HepG2 (cell line): Measurements from ENCODE around the gene CDC42EP3. TPM values are rescaled to one million over a fixed set of nuclear protein-coding genes. Genes with fewer than 3 reads are reported as not detected.

Experiments
- ATAC-seq: fragments of 200-7000 bp; cut with Tn5 transposase; 3 replicates; pipeline ENCODE4 v1.9.1; 2020; ENCODE audit warnings: mild to moderate bottlenecking, moderate library complexity
- BruUV-seq: library from RNA; stranded (reverse); fragments of 400-500 nt; replicated peaks from 2 replicates; lab custom pipeline; 2021; lab: Mats Ljungman, UMichigan
- CTCF ChIA-PET: fragments of 300-600 bp; formaldehyde crosslinking; extraction: SDS; loops from one replicate; lab custom pipeline; 2021; ENCODE audit warnings: low total read pairs, inconsistent platforms, low intra/inter-chr PET ratio; lab: Yijun Ruan, JAX
- POLR2A ChIA-PET: fragments of 350-600 bp; sonication (Branson Sonifier 250); formaldehyde crosslinking; loops from one replicate; lab custom pipeline; 2020; ENCODE audit warnings: antibody characterized with exemption, inconsistent platforms; lab: Yijun Ruan, JAX
- DNase-seq: peaks from one replicate; pipeline ENCODE4 v3.0.0-alpha.2; 2015; ENCODE audit warnings: low spot score
- FAIRE-seq: peaks from 3 replicates; lab custom pipeline; 2011; peaks lifted over from hg19 to GRCh38; lab: Jason Lieb, UNC
- H2AFZ ChIP-seq: one replicate; pipeline ENCODE4 v1.6.1; 2011; ENCODE audit warnings: low read length, inconsistent platforms
- H3K27ac ChIP-seq: fragments of 300-600 bp; 3 replicates; pipeline ENCODE4 v1.8.0; 2011; ENCODE audit warnings: mixed run types, mild to moderate bottlenecking, mixed read lengths, low read length, inconsistent platforms; ENCODE audit not compliant: insufficient read depth; ENCODE audit errors: extremely low read length
- H3K27me3 ChIP-seq, 2 experiments: fragments of 200-600 bp in 1 of 2; 2 replicates in 1 of 2; 3 replicates in 1 of 2; pipeline versions ENCODE4 v1.6.0 to v1.8.0; 2011; ENCODE audit warnings: low read length in 2 of 2, mild to moderate bottlenecking in 2 of 2, moderate library complexity in 2 of 2, inconsistent platforms in 1 of 2; ENCODE audit not compliant: insufficient read depth in 2 of 2, control insufficient read depth in 1 of 2
- H3K36me3 ChIP-seq, 2 experiments: fragments of 200-600 bp in 1 of 2; replicated peaks in 1 of 2; 2 replicates in 1 of 2; 3 replicates in 1 of 2; pipeline versions ENCODE4 v1.5.1 to v1.8.0; 2011; ENCODE audit warnings: low read length in 2 of 2, inconsistent platforms in 1 of 2; ENCODE audit not compliant: insufficient read depth in 2 of 2, control insufficient read depth in 1 of 2
- H3K4me1 ChIP-seq: 2 replicates; pipeline ENCODE4 v1.5.1; 2012; ENCODE audit warnings: low read length, inconsistent platforms; ENCODE audit not compliant: insufficient read depth
- H3K4me2 ChIP-seq: 2 replicates; pipeline ENCODE4 v1.6.0; 2011; ENCODE audit warnings: low read depth, low read length, inconsistent platforms
- H3K4me3 ChIP-seq, 3 experiments: fragments of 200-600 bp in 1 of 3; sonication (generic), shearing (Covaris generic) in 1 of 3; replicated peaks in 1 of 3; 2 replicates each; pipeline ENCODE4 v1.5.1; 2011 to 2016; ENCODE audit warnings: low read length in 3 of 3, inconsistent platforms in 2 of 3, low read depth in 2 of 3, mild to moderate bottlenecking in 2 of 3, control low read depth in 1 of 3, mixed read lengths in 1 of 3; ENCODE audit not compliant: insufficient read depth in 1 of 3
- H3K79me2 ChIP-seq: one replicate; pipeline ENCODE4 v1.6.1; 2011; ENCODE audit warnings: low read length, inconsistent platforms; ENCODE audit not compliant: insufficient read depth
- H3K9ac ChIP-seq: 2 replicates; pipeline ENCODE4 v1.6.0; 2011; ENCODE audit warnings: mild to moderate bottlenecking, low read depth, low read length, inconsistent platforms; ENCODE audit not compliant: insufficient read depth
- H3K9me3 ChIP-seq: 2 replicates; pipeline ENCODE4 v1.5.1; 2012; ENCODE audit warnings: mild to moderate bottlenecking, low read length
- H4K20me1 ChIP-seq: 2 replicates; pipeline ENCODE4 v1.6.0; 2011; ENCODE audit warnings: inconsistent platforms, mild to moderate bottlenecking, low read length, moderate library complexity; ENCODE audit not compliant: insufficient read depth
- KMT2A ChIP-seq: sonication (generic); formaldehyde crosslinking; IDR thresholded peaks from 2 replicates; pipeline ENCODE4 v1.4.0; 2020; ENCODE audit warnings: missing genetic modification reagents
- MIER3 ChIP-seq: IDR thresholded peaks from 2 replicates; pipeline ENCODE4 v1.6.1; 2016; ENCODE audit warnings: missing compliant biosample characterization, borderline replicate concordance
- SUZ12 ChIP-seq: fragments of 150-350 bp; IDR thresholded peaks from 2 replicates; pipeline ENCODE4 v1.6.1; 2014; ENCODE audit warnings: low read depth, low read length
- SYNCRIP ChIP-seq: fragments of 200-400 bp; formaldehyde crosslinking; IDR thresholded peaks from 2 replicates; pipeline ENCODE4 v1.6.1; 2018; ENCODE audit warnings: mild to moderate bottlenecking, low read depth, low read length; ENCODE audit not compliant: insufficient read depth
- ZNF232 ChIP-seq: sonication (generic); formaldehyde crosslinking; IDR thresholded peaks from 2 replicates; pipeline ENCODE4 v1.4.0; 2020; ENCODE audit warnings: missing genetic modification reagents, borderline replicate concordance
- ZNF354B ChIP-seq: sonication (generic); formaldehyde crosslinking; IDR thresholded peaks from 2 replicates; pipeline ENCODE4 v1.8.0; 2022; ENCODE audit warnings: mild to moderate bottlenecking, missing genetic modification reagents
- ZNF550 ChIP-seq: sonication (generic); formaldehyde crosslinking; IDR thresholded peaks from 2 replicates; pipeline ENCODE4 v1.4.0; 2020; ENCODE audit warnings: mild to moderate bottlenecking, missing genetic modification reagents, borderline replicate concordance
- ZSCAN21 ChIP-seq: sonication (generic); formaldehyde crosslinking; IDR thresholded peaks from 2 replicates; pipeline ENCODE4 v1.8.0; 2022; ENCODE audit warnings: mild to moderate bottlenecking, missing genetic modification reagents, moderate library complexity, borderline replicate concordance
- whole genome bisulfite sequencing: methylation state at CpG from one replicate; pipeline ENCODE4 v1.1.6; 2017; ENCODE audit warnings: low lambda C conversion rate; 5-methylcytosine and 5-hydroxymethylcytosine counted together
- in situ Hi-C: cut with HindIII; loops from 2 replicates; pipeline ENCODE4 v1.10.0; 2017; ENCODE audit warnings: low pct_unique_long_range_greater_than_20kb; ENCODE audit not compliant: extremely low pct_ligation_motif_present
- intact Hi-C: fragments of 100-400 bp; cut with micrococcal nuclease; formaldehyde crosslinking; loops from one replicate; pipeline ENCODE4 v1.10.0; 2022; ENCODE audit not compliant: unreplicated experiment
- polyA plus RNA-seq, 8 experiments: library from polyadenylated mRNA; depleted of rRNA in 3 of 8; stranded (reverse) in 7 of 8; unstranded in 1 of 8; fragments of >200 nt; fragmentation: Illumina TruSeq in 4 of 8; extraction: Trizol in 4 of 8; gene quantifications; 2 replicates each; pipeline versions ENCODE4 v1.2.1 to v1.2.3, GENCODE V29; 2011 to 2016; ENCODE audit warnings: low read depth in 4 of 8, missing spikeins in 1 of 8, mixed read lengths in 1 of 8; ENCODE audit not compliant: insufficient read depth in 1 of 8
- total RNA-seq, 5 experiments: library from RNA; depleted of rRNA; stranded (reverse); fragments of >200 nt; fragmentation: Illumina TruSeq; extraction: Trizol; gene quantifications; 2 replicates each; pipeline ENCODE4 v1.2.3, GENCODE V29; 2016; ENCODE audit warnings: low read depth in 1 of 5
- TF ChIP-seq, protein P1 (sequence below): IDR thresholded peaks from 2 replicates; pipeline ENCODE4 v1.6.1; 2018; ENCODE audit warnings: missing genetic modification reagents
- TF ChIP-seq, protein P2 (sequence below): sonication (generic); formaldehyde crosslinking; IDR thresholded peaks from 2 replicates; pipeline ENCODE4 v1.9.0; 2021; ENCODE audit warnings: missing genetic modification reagents, borderline replicate concordance
- TF ChIP-seq, protein P3 (sequence below), 2 experiments: fragments of 450-650 bp in 1 of 2; sonication (generic) in 1 of 2; formaldehyde crosslinking in 1 of 2; IDR thresholded peaks; 2 replicates each; pipeline versions ENCODE4 v1.6.1 to v1.8.0; 2016 to 2022; ENCODE audit warnings: antibody characterized with exemption in 1 of 2, mild to moderate bottlenecking in 1 of 2, missing genetic modification reagents in 1 of 2

Gene CDC42EP3
- total and polyA plus RNA-seq, 2 of the 13 experiments (the other 11 are each of a cell fraction or from before 2014, with no cell fraction given): 0.01 TPM; not detected in 1

DNA sequence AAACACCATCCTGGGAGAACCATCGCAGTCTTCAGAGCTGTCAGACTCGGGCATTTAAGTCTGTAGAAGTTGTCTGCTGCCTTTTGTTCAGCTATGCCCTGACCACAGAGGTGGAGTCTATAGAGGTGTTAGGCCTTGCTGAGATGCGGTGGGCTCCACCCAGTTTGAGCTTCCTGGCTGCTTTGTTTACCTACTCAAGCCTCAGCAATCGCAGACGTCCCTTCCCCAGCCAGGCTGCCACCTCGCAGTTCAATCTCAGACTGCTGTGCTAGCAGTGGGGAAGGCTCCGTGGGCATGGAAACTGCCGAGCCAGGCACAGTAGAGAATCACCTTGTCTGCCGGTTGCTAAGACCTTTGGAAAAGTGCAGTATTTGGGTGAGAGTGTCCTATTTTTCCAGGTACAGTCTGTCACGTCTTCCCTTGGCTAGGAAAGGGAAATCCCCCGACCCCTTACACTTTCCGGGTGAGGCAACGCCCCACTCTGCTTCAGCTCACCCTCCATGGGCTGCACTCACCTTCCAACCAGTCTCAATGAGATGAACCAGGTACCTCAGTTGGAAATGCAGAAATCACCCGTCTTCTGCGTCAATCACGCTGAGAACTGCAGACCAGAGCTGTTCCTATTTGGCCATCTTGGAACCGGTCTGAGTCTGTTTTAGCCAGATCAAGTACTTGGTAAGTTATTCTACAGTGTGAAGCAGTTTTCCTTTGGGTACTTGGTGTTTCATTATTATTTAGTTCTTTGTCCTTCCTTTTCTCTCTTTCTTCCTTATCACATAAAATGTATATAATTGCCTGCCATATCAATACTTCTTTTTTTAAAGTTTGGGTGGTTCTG lies 71.5 kb downstream of the CDC42EP3 start:
- no peak overlapping the region for H2AFZ ChIP-seq
- H3K79me2 ChIP-seq: no peaks in the 10 kb centered on the region
- no peak overlapping the region for H3K4me2 ChIP-seq
- intact Hi-C loops: no loop called here
- BruUV-seq: no TSS peak
- no peaks in the 10 kb centered on the region for H3K36me3 ChIP-seq
- DNase-seq (no peak), ATAC-seq (no peak), FAIRE-seq (no peak)
- H3K9me3 ChIP-seq: peaks cover 1% of the 10 kb centered on the region; the same call in 1 of the 2 replicates
- no peaks in the 10 kb centered on the region for H3K27me3 ChIP-seq
- POLR2A ChIA-PET: no interaction called here
- H4K20me1 ChIP-seq: no peaks in the 10 kb centered on the region
- in situ Hi-C loops: no loop called here
- H3K4me3 ChIP-seq: no peak overlapping the region
- H3K9ac ChIP-seq: no peak overlapping the region
- H3K4me1 ChIP-seq: no peaks in the 10 kb centered on the region
- CTCF ChIA-PET: no interaction called here
- 26% methylated on average over 17 of the region's 17 CpGs for WGBS
- no peak overlapping the region for H3K27ac ChIP-seq
- TF ChIP-seq, protein P1, sequence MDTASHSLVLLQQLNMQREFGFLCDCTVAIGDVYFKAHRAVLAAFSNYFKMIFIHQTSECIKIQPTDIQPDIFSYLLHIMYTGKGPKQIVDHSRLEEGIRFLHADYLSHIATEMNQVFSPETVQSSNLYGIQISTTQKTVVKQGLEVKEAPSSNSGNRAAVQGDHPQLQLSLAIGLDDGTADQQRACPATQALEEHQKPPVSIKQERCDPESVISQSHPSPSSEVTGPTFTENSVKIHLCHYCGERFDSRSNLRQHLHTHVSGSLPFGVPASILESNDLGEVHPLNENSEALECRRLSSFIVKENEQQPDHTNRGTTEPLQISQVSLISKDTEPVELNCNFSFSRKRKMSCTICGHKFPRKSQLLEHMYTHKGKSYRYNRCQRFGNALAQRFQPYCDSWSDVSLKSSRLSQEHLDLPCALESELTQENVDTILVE (CRISPR knock-in tag): no peak
- TF ChIP-seq, protein P2, sequence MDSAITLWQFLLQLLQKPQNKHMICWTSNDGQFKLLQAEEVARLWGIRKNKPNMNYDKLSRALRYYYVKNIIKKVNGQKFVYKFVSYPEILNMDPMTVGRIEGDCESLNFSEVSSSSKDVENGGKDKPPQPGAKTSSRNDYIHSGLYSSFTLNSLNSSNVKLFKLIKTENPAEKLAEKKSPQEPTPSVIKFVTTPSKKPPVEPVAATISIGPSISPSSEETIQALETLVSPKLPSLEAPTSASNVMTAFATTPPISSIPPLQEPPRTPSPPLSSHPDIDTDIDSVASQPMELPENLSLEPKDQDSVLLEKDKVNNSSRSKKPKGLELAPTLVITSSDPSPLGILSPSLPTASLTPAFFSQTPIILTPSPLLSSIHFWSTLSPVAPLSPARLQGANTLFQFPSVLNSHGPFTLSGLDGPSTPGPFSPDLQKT (CRISPR knock-in tag): no peak
- TF ChIP-seq MIER3 (CRISPR knock-in tag) (no peak), ZNF232 (CRISPR knock-in tag) (no peak), KMT2A (CRISPR knock-in tag) (no peak), ZNF354B (CRISPR knock-in tag) (no peak), ZSCAN21 (CRISPR knock-in tag) (no peak), SUZ12 (no peak), SYNCRIP (no peak), ZNF550 (no peak)
- TF ChIP-seq, protein P3, sequence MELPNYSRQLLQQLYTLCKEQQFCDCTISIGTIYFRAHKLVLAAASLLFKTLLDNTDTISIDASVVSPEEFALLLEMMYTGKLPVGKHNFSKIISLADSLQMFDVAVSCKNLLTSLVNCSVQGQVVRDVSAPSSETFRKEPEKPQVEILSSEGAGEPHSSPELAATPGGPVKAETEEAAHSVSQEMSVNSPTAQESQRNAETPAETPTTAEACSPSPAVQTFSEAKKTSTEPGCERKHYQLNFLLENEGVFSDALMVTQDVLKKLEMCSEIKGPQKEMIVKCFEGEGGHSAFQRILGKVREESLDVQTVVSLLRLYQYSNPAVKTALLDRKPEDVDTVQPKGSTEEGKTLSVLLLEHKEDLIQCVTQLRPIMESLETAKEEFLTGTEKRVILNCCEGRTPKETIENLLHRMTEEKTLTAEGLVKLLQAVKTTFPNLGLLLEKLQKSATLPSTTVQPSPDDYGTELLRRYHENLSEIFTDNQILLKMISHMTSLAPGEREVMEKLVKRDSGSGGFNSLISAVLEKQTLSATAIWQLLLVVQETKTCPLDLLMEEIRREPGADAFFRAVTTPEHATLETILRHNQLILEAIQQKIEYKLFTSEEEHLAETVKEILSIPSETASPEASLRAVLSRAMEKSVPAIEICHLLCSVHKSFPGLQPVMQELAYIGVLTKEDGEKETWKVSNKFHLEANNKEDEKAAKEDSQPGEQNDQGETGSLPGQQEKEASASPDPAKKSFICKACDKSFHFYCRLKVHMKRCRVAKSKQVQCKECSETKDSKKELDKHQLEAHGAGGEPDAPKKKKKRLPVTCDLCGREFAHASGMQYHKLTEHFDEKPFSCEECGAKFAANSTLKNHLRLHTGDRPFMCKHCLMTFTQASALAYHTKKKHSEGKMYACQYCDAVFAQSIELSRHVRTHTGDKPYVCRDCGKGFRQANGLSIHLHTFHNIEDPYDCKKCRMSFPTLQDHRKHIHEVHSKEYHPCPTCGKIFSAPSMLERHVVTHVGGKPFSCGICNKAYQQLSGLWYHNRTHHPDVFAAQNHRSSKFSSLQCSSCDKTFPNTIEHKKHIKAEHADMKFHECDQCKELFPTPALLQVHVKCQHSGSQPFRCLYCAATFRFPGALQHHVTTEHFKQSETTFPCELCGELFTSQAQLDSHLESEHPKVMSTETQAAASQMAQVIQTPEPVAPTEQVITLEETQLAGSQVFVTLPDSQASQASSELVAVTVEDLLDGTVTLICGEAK (IDR thresholded peaks at IDR 0.05): no peak
- TF ChIP-seq, protein P3 (CRISPR knock-in tag; IDR thresholded peaks at IDR 0.05): no peak
